HepG2 (cell line): ENCODE results near the gene CEP250. TPM values are rescaled to one million over a fixed set of nuclear protein-coding genes. Genes with fewer than 3 reads are reported as not detected.

Experiments
- CEBPZ ChIP-seq: IDR thresholded peaks from 2 replicates; pipeline ENCODE4 v1.6.1; 2012; ENCODE audit warnings: low read length, improper control_type of control experiment
- CHD4 ChIP-seq: fragments of 200-600 bp; sonication (generic); IDR thresholded peaks from 2 replicates; pipeline ENCODE4 v1.7.0; 2017; ENCODE audit warnings: mild to moderate bottlenecking, low read length, borderline replicate concordance
- DR1 ChIP-seq: sonication (generic); formaldehyde crosslinking; IDR thresholded peaks from 2 replicates; pipeline ENCODE4 v1.8.0; 2021; ENCODE audit warnings: mild to moderate bottlenecking, missing genetic modification reagents, inconsistent platforms
- ISL2 ChIP-seq: sonication (generic); formaldehyde crosslinking; IDR thresholded peaks from 2 replicates; pipeline ENCODE4 v1.5.0; 2020; ENCODE audit warnings: missing genetic modification reagents
- KLF6 ChIP-seq: IDR thresholded peaks from 2 replicates; pipeline ENCODE4 v1.8.0; 2016; ENCODE audit warnings: missing biosample characterization, missing genetic modification reagents
- MAFG ChIP-seq: sonication (generic); formaldehyde crosslinking; IDR thresholded peaks from 2 replicates; pipeline ENCODE4 v1.5.1; 2020; ENCODE audit warnings: mild to moderate bottlenecking, missing genetic modification reagents
- POLR2AphosphoS5 ChIP-seq: IDR thresholded peaks from 2 replicates; pipeline ENCODE4 v1.6.1; 2012; ENCODE audit warnings: low read depth, low read length
- RFX5 ChIP-seq: IDR thresholded peaks from 2 replicates; pipeline ENCODE4 v1.6.1; 2011; ENCODE audit warnings: low read depth, low read length, improper control_type of control experiment
- SAFB2 ChIP-seq: sonication (generic); formaldehyde crosslinking; IDR thresholded peaks from 2 replicates; pipeline ENCODE4 v1.5.1; 2020; ENCODE audit warnings: missing genetic modification reagents, low read depth, mild to moderate bottlenecking, borderline replicate concordance
- SOX13 ChIP-seq, 3 experiments: fragments of 450-650 bp in 1 of 3; sonication (generic) in 1 of 3; formaldehyde crosslinking in 1 of 3; IDR thresholded peaks in 2 of 3; conservative IDR thresholded peaks in 1 of 3; 2 replicates each; pipeline versions ENCODE4 v1.5.0 to v1.6.1; 2016 to 2020; ENCODE audit warnings: antibody characterized with exemption in 1 of 3, mild to moderate bottlenecking in 1 of 3, missing compliant biosample characterization in 1 of 3, missing genetic modification reagents in 1 of 3, moderate library complexity in 1 of 3
- SRSF4 ChIP-seq: fragments of 200-400 bp; formaldehyde crosslinking; IDR thresholded peaks from one replicate; pipeline ENCODE4 v1.6.1; 2018; ENCODE audit warnings: mild to moderate bottlenecking, low read depth, low read length, moderate library complexity; ENCODE audit not compliant: poor library complexity, severe bottlenecking
- STAG1 ChIP-seq: sonication (generic); formaldehyde crosslinking; IDR thresholded peaks from 2 replicates; pipeline ENCODE4 v1.4.0; 2020; ENCODE audit warnings: missing genetic modification reagents
- ZNF180 ChIP-seq: sonication (generic); formaldehyde crosslinking; IDR thresholded peaks from 2 replicates; pipeline ENCODE4 v1.4.0; 2020; ENCODE audit warnings: low read depth, missing genetic modification reagents, borderline replicate concordance
- ZNF337 ChIP-seq: sonication (generic); formaldehyde crosslinking; IDR thresholded peaks from 2 replicates; pipeline ENCODE4 v1.5.1; 2020; ENCODE audit warnings: missing genetic modification reagents, low read depth, mild to moderate bottlenecking, borderline replicate concordance
- ZNF558 ChIP-seq: sonication (generic); formaldehyde crosslinking; IDR thresholded peaks from 2 replicates; pipeline ENCODE4 v1.9.0; 2022; ENCODE audit warnings: mild to moderate bottlenecking, missing genetic modification reagents, borderline replicate concordance
- ZNF660 ChIP-seq: sonication (generic); formaldehyde crosslinking; IDR thresholded peaks from 2 replicates; pipeline ENCODE4 v1.5.1; 2020; ENCODE audit warnings: mild to moderate bottlenecking, low read depth, missing genetic modification reagents, borderline replicate concordance
- polyA plus RNA-seq, 8 experiments: library from polyadenylated mRNA; depleted of rRNA in 3 of 8; stranded (reverse) in 7 of 8; unstranded in 1 of 8; fragments of >200 nt; fragmentation: Illumina TruSeq in 4 of 8; extraction: Trizol in 4 of 8; gene quantifications; 2 replicates each; pipeline versions ENCODE4 v1.2.1 to v1.2.3, GENCODE V29; 2011 to 2016; ENCODE audit warnings: low read depth in 4 of 8, missing spikeins in 1 of 8, mixed read lengths in 1 of 8; ENCODE audit not compliant: insufficient read depth in 1 of 8
- total RNA-seq, 5 experiments: library from RNA; depleted of rRNA; stranded (reverse); fragments of >200 nt; fragmentation: Illumina TruSeq; extraction: Trizol; gene quantifications; 2 replicates each; pipeline ENCODE4 v1.2.3, GENCODE V29; 2016; ENCODE audit warnings: low read depth in 1 of 5
- TF ChIP-seq, protein P1 (sequence below): sonication (generic); formaldehyde crosslinking; IDR thresholded peaks from 2 replicates; pipeline ENCODE4 v1.8.0; 2022; ENCODE audit warnings: low read depth, missing genetic modification reagents
- TF ChIP-seq, protein P2 (sequence below): sonication (generic); formaldehyde crosslinking; IDR thresholded peaks from 2 replicates; pipeline ENCODE4 v1.8.1; 2023; ENCODE audit warnings: missing genetic modification reagents, mild to moderate bottlenecking, borderline replicate concordance
- TF ChIP-seq, protein P3 (sequence below): sonication (generic); formaldehyde crosslinking; IDR thresholded peaks from 2 replicates; pipeline ENCODE4 v1.8.0; 2022; ENCODE audit warnings: mild to moderate bottlenecking, missing genetic modification reagents, borderline replicate concordance
- TF ChIP-seq, protein P4 (sequence below): sonication (generic); formaldehyde crosslinking; IDR thresholded peaks from 2 replicates; pipeline ENCODE4 v1.5.0; 2020; ENCODE audit warnings: mild to moderate bottlenecking, low read depth, missing genetic modification reagents, borderline replicate concordance

Gene CEP250
- total and polyA plus RNA-seq, 2 of the 13 experiments (the other 11 are each of a cell fraction or from before 2014, with no cell fraction given), result 28.8 to 55.3 TPM

- TF ChIP-seq RFX5, result 0 out of 2 replicates have a peak, but pooled peaks have one; percentile 8
- peak; percentile 87 for TF ChIP-seq POLR2AphosphoS5
- TF ChIP-seq ZNF180 (CRISPR knock-in tag), result peak; percentile 93; the same call in 1 of the 2 replicates
- no peak for TF ChIP-seq CHD4
- TF ChIP-seq DR1 (CRISPR knock-in tag), result peak; percentile 58; the same call in 1 of the 2 replicates
- TF ChIP-seq, protein P1, sequence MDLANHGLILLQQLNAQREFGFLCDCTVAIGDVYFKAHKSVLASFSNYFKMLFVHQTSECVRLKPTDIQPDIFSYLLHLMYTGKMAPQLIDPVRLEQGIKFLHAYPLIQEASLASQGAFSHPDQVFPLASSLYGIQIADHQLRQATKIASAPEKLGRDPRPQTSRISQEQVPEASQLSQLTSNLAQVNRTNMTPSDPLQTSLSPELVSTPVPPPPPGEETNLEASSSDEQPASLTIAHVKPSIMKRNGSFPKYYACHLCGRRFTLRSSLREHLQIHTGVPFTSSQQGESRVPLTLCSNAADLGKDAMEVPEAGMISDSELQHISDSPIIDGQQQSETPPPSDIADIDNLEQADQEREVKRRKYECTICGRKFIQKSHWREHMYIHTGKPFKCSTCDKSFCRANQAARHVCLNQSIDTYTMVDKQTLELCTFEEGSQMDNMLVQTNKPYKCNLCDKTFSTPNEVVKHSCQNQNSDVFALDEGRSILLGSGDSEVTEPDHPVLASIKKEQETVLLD (CRISPR knock-in tag), result peak; percentile 76
- no peak; the same call in 1 of the 2 replicates for TF ChIP-seq ZNF337 (CRISPR knock-in tag)
- no peak for TF ChIP-seq CEBPZ
- TF ChIP-seq ZNF660, result peak; percentile 20; the same call in 1 of the 2 replicates
- peak; percentile 78 for TF ChIP-seq ISL2 (CRISPR knock-in tag)
- TF ChIP-seq ZNF558 (CRISPR knock-in tag), result peak; percentile 96; the same call in 1 of the 2 replicates
- TF ChIP-seq, protein P2, sequence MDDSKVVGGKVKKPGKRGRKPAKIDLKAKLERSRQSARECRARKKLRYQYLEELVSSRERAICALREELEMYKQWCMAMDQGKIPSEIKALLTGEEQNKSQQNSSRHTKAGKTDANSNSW (CRISPR knock-in tag), result no peak; the same call in none of the 2 replicates
- 0 out of 2 replicates have a peak, but pooled peaks have one; percentile 26 for TF ChIP-seq MAFG (CRISPR knock-in tag)
- peak; percentile 96 for TF ChIP-seq KLF6 (CRISPR knock-in tag)
- no peak for TF ChIP-seq STAG1 (CRISPR knock-in tag)
- TF ChIP-seq, protein P3, sequence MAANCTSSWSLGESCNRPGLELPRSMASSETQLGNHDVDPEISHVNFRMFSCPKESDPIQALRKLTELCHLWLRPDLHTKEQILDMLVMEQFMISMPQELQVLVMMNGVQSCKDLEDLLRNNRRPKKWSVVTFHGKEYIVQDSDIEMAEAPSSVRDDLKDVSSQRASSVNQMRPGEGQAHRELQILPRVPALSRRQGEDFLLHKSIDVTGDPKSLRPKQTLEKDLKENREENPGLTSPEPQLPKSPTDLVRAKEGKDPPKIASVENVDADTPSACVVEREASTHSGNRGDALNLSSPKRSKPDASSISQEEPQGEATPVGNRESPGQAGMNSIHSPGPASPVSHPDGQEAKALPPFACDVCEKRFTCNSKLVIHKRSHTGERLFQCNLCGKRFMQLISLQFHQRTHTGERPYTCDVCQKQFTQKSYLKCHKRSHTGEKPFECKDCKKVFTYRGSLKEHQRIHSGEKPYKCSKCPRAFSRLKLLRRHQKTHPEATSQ (CRISPR knock-in tag), result no peak
- TF ChIP-seq SRSF4, result no peak
- TF ChIP-seq, protein P4, sequence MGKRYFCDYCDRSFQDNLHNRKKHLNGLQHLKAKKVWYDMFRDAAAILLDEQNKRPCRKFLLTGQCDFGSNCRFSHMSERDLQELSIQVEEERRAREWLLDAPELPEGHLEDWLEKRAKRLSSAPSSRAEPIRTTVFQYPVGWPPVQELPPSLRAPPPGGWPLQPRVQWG (CRISPR knock-in tag), result 0 out of 2 replicates have a peak, but pooled peaks have one; percentile 88
- TF ChIP-seq SOX13 (IDR thresholded peaks at IDR 0.05), result 0 out of 2 replicates have a peak, but pooled peaks have one; percentile 41
- peak in 1 of 2 experiments; percentile 44; a peak in 1 of 4 replicates for TF ChIP-seq SOX13 (CRISPR knock-in tag; conservative IDR thresholded peaks at IDR 0.05 in 1 of 2, IDR thresholded peaks at IDR 0.05 in 1 of 2)
- TF ChIP-seq SAFB2 (CRISPR knock-in tag), result peak; percentile 87; the same call in 1 of the 2 replicates
Observed at GRCh38 chr20:35454881-35455609, at the start of gene CEP250 (continued).
